Epithelial cell of proximal tubule (primary cell): ENCODE measurements around the gene CDK16. TPM values are rescaled to one million over a fixed set of nuclear protein-coding genes. Genes with fewer than 3 reads are reported as not detected.
A peak's percentile ranks its signal among the peaks of the same experiment; 100 is the strongest.

ENCODE experiments used
- DNase-seq: peaks from one replicate; pipeline ENCODE4 v3.0.0-alpha.2; 2011; ENCODE audit warnings: low read depth
- H3K4me3 ChIP-seq: 2 replicates; pipeline ENCODE4 v1.5.1; 2011; ENCODE audit warnings: low read depth, mild to moderate bottlenecking, low read length
- CTCF ChIP-seq: conservative IDR thresholded peaks from 2 replicates; pipeline ENCODE4 v1.5.1; 2012; ENCODE audit warnings: low read depth, mild to moderate bottlenecking, low read length
- total RNA-seq: library from RNA; depleted of rRNA; stranded (reverse); fragments of >200 nt; gene quantifications from 2 replicates; pipeline ENCODE4 v1.2.3, GENCODE V29; 2015

CDK16 gene
- total RNA-seq, 1 donor from 2014 or later, result 83.4 TPM

- DNase-seq, result no peak
- peak overlapping the region; percentile 58 for H3K4me3 ChIP-seq
- no peak for TF ChIP-seq CTCF
These were observed 26.6 kb upstream of the CDK16 start for GRCh38 chrX:47191806-47192401.

GRCh38 chrX:47193475-47194193 is 24.8 kb upstream of the CDK16 start, which contains the start of gene UBA1:
TSS of gene UBA1 (plus strand) at chrX:47193829. CDS start at chrX:47198803, 4,974 bp downstream.
- peak; percentile 83 for DNase-seq
- peak within 1 kb of the TSS; percentile 77 for H3K4me3 ChIP-seq
- peak; percentile 63 for TF ChIP-seq CTCF

GRCh38 chrX:47194194-47194787 is 24.2 kb upstream of the CDK16 start:
- no peak for TF ChIP-seq CTCF
- no peak for DNase-seq
- peak overlapping the region; percentile 77 for H3K4me3 ChIP-seq

- TF ChIP-seq CTCF, result no peak
- H3K4me3 ChIP-seq, result peak overlapping the region; percentile 28
- no peak for DNase-seq
These were observed 22.4 kb upstream of the CDK16 start for GRCh38 chrX:47196098-47196497.

GRCh38 chrX:47197526-47197925 is 21.0 kb upstream of the CDK16 start:
- DNase-seq, result no peak
- H3K4me3 ChIP-seq, result peak overlapping the region; percentile 8
- no peak for TF ChIP-seq CTCF

GRCh38 chrX:47198026-47198686 is 20.3 kb upstream of the CDK16 start:
- DNase-seq, result no peak
- H3K4me3 ChIP-seq, result no peak overlapping the region
- no peak for TF ChIP-seq CTCF
